ENCODE data around the gene DCDC2. TPM values are rescaled to one million over a fixed set of nuclear protein-coding genes. Genes with fewer than 3 reads are reported as not detected.
"Not testable (repeated sequence)": the region's sequence is repeated elsewhere in the genome, so short reads cannot be mapped to it uniquely, and the experiment has no call there.

Gene DCDC2
- total and polyA plus RNA-seq, 4 donors, result 0.51 to 13.0 (median 2.0) TPM

GRCh38 chr6:24374612-24375011, 16.8 kb upstream of the DCDC2 start:
- no peaks in the 10 kb centered on the region for H3K27me3 ChIP-seq (ENCODE audit: control insufficient read depth in 4 of 4, insufficient read depth in 4 of 4, low read length in 3 of 4)
- WGBS, result 95% methylated on average over 6 of the region's 6 CpGs
- no peaks in the 10 kb centered on the region for H3K4me1 ChIP-seq (ENCODE audit: control insufficient read depth in 4 of 4, insufficient read depth in 4 of 4, low read length in 3 of 4)
- TF ChIP-seq FOXA2 (IDR thresholded peaks at IDR 0.05), result no peak
- TF ChIP-seq JUND (IDR thresholded peaks at IDR 0.05), result no peak
- no peak for TF ChIP-seq EGR1 (IDR thresholded peaks at IDR 0.05; ENCODE audit: low read depth in 2 of 2)
- no peak for TF ChIP-seq TAF1 (conservative IDR thresholded peaks at IDR 0.05)
- no peak for TF ChIP-seq ATF3 (IDR thresholded peaks at IDR 0.05)
- no peak for TF ChIP-seq NR2F2 (IDR thresholded peaks at IDR 0.05)
- no peak for TF ChIP-seq HNF4G (IDR thresholded peaks at IDR 0.05)
- no peak for TF ChIP-seq YY1 (IDR thresholded peaks at IDR 0.05)
- TF ChIP-seq MAX (IDR thresholded peaks at IDR 0.05), result no peak
- TF ChIP-seq HNF4A (conservative IDR thresholded peaks at IDR 0.05), result no peak
- no peak for TF ChIP-seq REST (IDR thresholded peaks at IDR 0.05)
- no peaks in the 10 kb centered on the region for H3K9me3 ChIP-seq (ENCODE audit: control insufficient read depth in 4 of 4, low read length in 3 of 4)
- H3K27ac ChIP-seq (ENCODE audit: low read depth in 1 of 2, low read length in 2 of 2), result no peak overlapping the region
- H3K4me3 ChIP-seq (ENCODE audit: low read depth in 1 of 3, low read length in 3 of 3), result no peak overlapping the region
- no peak for DNase-seq (ENCODE audit: low spot score)
- no peak overlapping the region for H3K9ac ChIP-seq (ENCODE audit: low read depth in 1 of 2, low read length in 2 of 2)
- H3K36me3 ChIP-seq (ENCODE audit: control insufficient read depth in 4 of 4, insufficient read depth in 3 of 4, low read depth in 1 of 4, low read length in 3 of 4), result no peaks in the 10 kb centered on the region

- H3K9ac ChIP-seq (ENCODE audit: low read depth in 1 of 2, low read length in 2 of 2); H3K27ac ChIP-seq (ENCODE audit: low read depth in 1 of 2, low read length in 2 of 2); H3K9me3 ChIP-seq (ENCODE audit: control insufficient read depth in 4 of 4, low read length in 3 of 4); H3K36me3 ChIP-seq (ENCODE audit: control insufficient read depth in 4 of 4, insufficient read depth in 3 of 4, low read depth in 1 of 4, low read length in 3 of 4); DNase-seq (ENCODE audit: low spot score); H3K27me3 ChIP-seq (ENCODE audit: control insufficient read depth in 4 of 4, insufficient read depth in 4 of 4, low read length in 3 of 4); H3K4me3 ChIP-seq (ENCODE audit: low read depth in 1 of 3, low read length in 3 of 3); H3K4me1 ChIP-seq (ENCODE audit: control insufficient read depth in 4 of 4, insufficient read depth in 4 of 4, low read length in 3 of 4): not testable (repeated sequence)
- 64% methylated on average over 8 of the region's 8 CpGs for WGBS
- peak in 1 of 2 donors; percentile 15 for TF ChIP-seq HNF4A (conservative IDR thresholded peaks at IDR 0.05)
- TF ChIP-seq RXRA (IDR thresholded peaks at IDR 0.05), result peak in 1 of 2 donors; percentile 40
Observed at GRCh38 chr6:24365103-24365633, 7.3 kb upstream of the DCDC2 start.

GRCh38 chr6:24362363-24362762, 4.5 kb upstream of the DCDC2 start:
- not testable (repeated sequence) for H3K27me3 ChIP-seq (ENCODE audit: control insufficient read depth in 4 of 4, insufficient read depth in 4 of 4, low read length in 3 of 4); DNase-seq (ENCODE audit: low spot score); H3K27ac ChIP-seq (ENCODE audit: low read depth in 1 of 2, low read length in 2 of 2); H3K9me3 ChIP-seq (ENCODE audit: control insufficient read depth in 4 of 4, low read length in 3 of 4); H3K9ac ChIP-seq (ENCODE audit: low read depth in 1 of 2, low read length in 2 of 2); H3K4me3 ChIP-seq (ENCODE audit: low read depth in 1 of 3, low read length in 3 of 3); H3K36me3 ChIP-seq (ENCODE audit: control insufficient read depth in 4 of 4, insufficient read depth in 3 of 4, low read depth in 1 of 4, low read length in 3 of 4)
- H3K4me1 ChIP-seq (ENCODE audit: control insufficient read depth in 4 of 4, insufficient read depth in 4 of 4, low read length in 3 of 4), result peaks cover 6 to 18% (median 12%) of the 10 kb centered on the region in 4 donors
- WGBS, result 63% methylated on average over 5 of the region's 5 CpGs

All from liver (tissue), 9 donors.